COLO668 (cell line): Measurements from ENCODE around the gene ADAD2.

Source experiments
- DNase-seq: peaks from one replicate; lab custom pipeline; 2025; ENCODE audit not compliant: unreplicated experiment; lab: John Stamatoyannopoulos, UW

The ADAD2 gene

GRCh38 chr16:84190731-84191388, at the start of gene ADAD2:
ADAD2 (plus strand) TSS chr16:84191157; CDS start chr16:84191231, 74 bp downstream.
- DNase-seq = no peak

- DNase-seq = no peak
These were observed 47.9 kb upstream of the ADAD2 start for GRCh38 chr16:84143081-84143480.

GRCh38 chr16:84143784-84144199, 47.2 kb upstream of the ADAD2 start:
- DNase-seq = no peak

DNA sequence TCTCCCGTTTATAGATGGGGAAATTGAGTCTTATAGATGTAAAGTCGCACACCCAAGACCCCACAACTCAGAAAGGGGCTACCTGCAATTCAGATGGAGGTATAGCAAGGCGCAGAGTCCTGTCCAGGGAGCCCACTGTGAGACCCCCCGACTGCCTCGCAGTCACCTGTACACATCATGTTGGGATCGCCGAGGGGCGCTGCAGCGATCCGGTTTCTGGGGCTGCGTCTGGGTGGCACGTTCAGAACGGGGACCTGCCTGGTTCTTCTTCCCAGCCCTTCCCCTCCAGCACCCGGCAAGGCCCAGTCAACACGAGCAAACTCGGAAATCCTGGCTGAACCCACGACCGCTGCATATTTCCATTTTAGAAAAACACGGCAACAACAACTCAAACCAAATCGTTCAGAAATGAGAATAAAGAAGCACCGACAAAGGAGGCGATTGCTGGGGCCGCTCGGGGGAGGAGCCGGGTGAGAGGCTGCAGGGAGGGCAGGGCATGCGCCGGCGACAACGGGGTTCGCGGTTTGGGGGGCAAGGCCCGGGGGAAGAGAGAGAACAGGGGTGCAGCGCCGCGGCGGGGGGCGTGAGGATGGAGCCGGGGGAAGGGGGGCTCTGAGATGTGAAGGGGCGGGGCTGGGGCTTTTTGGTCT, 46.6 kb upstream of the ADAD2 start:
- peak; percentile 46 for DNase-seq

- DNase-seq = peak; percentile 94
These were observed 45.9 kb upstream of the ADAD2 start, which contains the start of the genes DNAAF1 and HSDL1 for GRCh38 chr16:84144859-84145639. DNAAF1 (plus strand) TSS chr16:84145308; CDS start chr16:84145441, 133 bp downstream. HSDL1 (minus strand) TSS chr16:84145177; CDS start chr16:84131321, 13,856 bp downstream.

DNA sequence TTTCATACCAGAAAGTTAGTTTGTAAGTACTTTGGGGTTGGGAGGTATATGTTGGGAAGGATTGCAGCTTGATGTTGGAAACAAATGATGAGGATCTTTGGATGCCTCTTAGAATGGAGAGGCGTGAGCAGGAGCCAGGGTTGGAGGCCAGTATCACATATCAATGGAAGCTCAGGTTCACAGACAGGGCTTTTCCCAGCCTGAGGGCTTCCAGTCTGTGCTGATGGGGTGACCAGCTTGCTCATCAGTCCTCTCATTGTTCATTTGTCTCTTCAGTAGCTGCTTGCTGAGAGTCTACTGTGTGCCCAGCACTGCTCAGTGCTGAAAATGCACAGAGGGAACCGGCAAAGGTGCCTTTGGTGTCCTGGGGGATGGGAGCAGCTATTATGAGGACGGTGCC, 40.0 kb upstream of the ADAD2 start:
- DNase-seq = no peak

- no peak for DNase-seq
These were observed 37.2 kb upstream of the ADAD2 start for GRCh38 chr16:84153660-84154214.

- no peak for DNase-seq
These were observed 35.7 kb upstream of the ADAD2 start for GRCh38 chr16:84155226-84155625.

GRCh38 chr16:84155771-84156170, 35.2 kb upstream of the ADAD2 start:
- DNase-seq = no peak

DNA sequence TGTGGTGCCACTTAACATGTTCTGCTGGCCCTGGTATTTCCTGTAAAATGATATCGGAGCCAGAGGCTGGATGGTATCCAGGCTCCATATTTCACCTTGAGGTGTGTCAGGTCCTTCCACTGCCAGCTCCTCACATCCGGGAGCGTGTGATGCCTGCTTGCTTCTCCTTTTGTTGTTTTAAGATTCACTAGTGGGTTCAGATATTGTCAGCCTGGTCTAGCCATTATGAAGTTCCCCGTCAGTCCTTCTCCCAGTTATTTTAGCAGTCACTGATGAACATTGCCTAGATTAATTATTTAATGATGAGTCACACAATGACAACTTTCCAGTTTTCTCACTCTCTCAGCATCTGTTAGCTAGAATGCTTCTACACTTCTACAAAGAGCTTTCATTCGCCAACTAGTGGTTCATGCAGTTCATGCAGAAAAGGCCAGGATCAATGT, 34.6 kb upstream of the ADAD2 start:
- no peak for DNase-seq

DNA sequence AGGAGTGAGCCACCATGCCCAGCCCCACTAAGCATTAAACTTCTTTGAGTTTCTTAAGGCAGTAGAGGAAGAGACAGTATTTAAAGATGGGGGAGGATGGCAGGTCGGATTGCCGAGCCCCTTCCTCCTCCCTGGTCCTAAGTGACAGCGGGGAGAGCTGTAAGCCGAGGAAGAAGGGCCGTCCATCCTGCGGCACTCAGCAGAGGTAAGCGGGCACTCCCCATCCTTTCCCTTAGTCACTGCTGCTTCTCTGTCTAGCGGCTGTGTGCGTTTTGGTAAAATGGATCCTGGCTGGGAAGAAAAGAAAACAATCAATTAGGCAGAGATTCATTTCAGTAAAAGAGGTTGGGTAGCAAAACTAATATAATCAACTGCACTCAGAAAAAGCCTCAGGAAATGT, 31.9 kb upstream of the ADAD2 start:
- no peak for DNase-seq

GRCh38 chr16:84159800-84160199, 31.2 kb upstream of the ADAD2 start:
- DNase-seq = no peak

DNA sequence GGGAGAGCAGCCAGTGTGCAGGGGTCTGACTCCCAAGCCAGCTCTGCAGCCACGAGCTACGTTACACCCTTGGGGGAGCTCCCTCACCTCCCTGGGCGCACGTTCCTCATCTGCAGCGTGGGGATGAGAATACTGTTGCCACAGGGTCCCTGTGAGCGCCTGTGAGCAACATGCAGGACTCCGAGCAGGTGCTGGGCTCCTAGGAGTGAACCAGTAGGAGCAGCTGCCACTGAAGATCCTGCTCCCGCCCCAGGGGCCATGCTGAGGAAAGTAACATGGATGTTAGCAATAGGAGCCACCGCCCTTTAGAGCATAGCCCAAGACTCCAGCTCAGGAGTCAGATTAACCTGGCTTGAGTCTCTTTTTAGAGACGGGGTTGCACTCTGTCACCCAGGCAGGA, 29.9 kb upstream of the ADAD2 start:
- DNase-seq = no peak

DNA sequence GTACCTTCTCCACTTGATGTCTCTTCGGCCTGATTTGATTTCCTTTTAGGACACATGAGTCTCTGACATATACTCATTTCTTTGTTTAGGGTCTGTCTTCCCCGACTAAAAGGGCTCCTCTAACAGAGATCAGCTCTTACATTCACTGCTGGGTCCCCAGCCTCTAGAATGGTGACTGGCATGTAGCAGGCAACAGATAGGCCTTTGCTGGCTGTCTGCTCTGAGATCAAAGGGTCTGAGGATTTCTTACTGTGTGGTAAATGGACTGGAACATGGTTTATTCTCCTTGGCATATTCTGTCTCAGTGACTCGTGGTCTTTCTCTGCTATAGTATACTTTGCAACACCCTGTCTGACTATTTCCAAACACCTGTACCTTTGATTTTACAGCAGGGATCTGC, 29.2 kb upstream of the ADAD2 start:
- DNase-seq = no peak

GRCh38 chr16:84165746-84166145, 25.2 kb upstream of the ADAD2 start:
- DNase-seq = no peak

GRCh38 chr16:84166796-84167695, 23.9 kb upstream of the ADAD2 start:
- no peak for DNase-seq

DNA sequence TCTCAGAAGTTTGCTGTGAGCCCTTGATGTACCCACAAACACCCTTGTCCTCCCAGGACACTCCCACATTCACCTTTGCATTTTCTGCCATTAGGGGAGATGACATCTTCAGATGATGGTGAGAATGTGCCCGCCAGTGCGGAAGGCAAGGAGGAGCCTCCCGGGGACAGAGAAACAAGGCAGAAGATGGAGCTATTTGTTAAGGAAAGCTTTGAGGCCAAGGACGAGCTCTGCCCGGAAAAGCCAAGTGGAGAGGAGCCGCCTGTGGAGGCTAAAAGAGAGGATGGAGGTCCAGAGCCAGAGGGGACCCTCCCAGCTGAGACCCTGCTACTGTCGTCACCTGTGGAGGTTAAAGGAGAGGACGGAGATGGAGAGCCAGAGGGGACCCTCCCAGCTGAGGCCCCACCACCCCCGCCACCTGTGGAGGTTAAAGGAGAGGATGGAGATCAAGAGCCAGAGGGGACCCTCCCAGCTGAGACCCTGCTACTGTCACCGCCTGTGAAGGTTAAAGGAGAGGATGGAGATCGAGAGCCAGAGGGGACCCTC, 21.1 kb upstream of the ADAD2 start:
- no peak for DNase-seq

DNA sequence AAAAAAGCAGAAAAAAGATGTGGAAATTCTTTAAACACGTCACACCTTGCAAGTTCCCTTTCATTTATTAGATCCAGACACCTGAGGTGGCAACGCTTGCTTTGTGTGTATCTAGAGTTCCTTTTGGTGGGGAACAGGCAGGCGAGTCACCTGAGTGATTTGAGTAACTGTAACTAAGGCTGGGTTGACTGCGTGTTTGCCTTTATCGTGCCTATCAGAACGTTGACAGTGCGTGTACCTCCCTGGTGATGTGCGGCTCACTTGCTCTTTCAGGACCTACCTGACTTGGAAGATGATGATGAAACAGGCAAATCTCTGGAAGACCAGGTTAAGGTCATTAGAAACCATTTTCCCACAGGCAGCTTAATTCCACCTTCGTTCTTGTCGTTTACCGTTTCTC, 16.6 kb upstream of the ADAD2 start:
- no peak for DNase-seq

GRCh38 chr16:84175350-84176081, 15.4 kb upstream of the ADAD2 start:
- DNase-seq = peak; percentile 58
